H1 (cell line): ENCODE data around the gene NET1. TPM values are rescaled to one million over a fixed set of nuclear protein-coding genes. Genes with fewer than 3 reads are reported as not detected.

Source experiments
- CTCF ChIA-PET: fragments of 300-600 bp; sonication (Branson Sonifier 250); formaldehyde crosslinking; loops from one replicate; lab custom pipeline; 2021; ENCODE audit not compliant: partially characterized antibody; lab: Charles Lee
- POLR2A ChIA-PET: fragments of 300-600 bp; sonication (Branson Sonifier 250); formaldehyde crosslinking; loops from one replicate; lab custom pipeline; 2021; ENCODE audit warnings: inconsistent platforms; ENCODE audit not compliant: partially characterized antibody; lab: Charles Lee
- DNase-seq, 2 experiments: peaks; one replicate each; pipeline versions ENCODE4 v3.0.0 to v3.0.0-alpha.2; 2010 to 2022; ENCODE audit warnings: low spot score in 2 of 2, low read depth in 1 of 2, mixed read lengths in 1 of 2
- FAIRE-seq: peaks from 2 replicates; lab custom pipeline; 2011; peaks lifted over from hg19 to GRCh38; lab: Jason Lieb, UNC
- H2AFZ ChIP-seq: 2 replicates; pipeline ENCODE4 v1.8.1; 2012; ENCODE audit warnings: low read length, inconsistent platforms
- H2AK5ac ChIP-seq: 2 replicates; pipeline ENCODE4 v1.6.1; 2013; ENCODE audit warnings: low read depth, low read length
- H2BK120ac ChIP-seq: replicated peaks from 2 replicates; pipeline ENCODE3; 2013; ENCODE audit warnings: low read depth, low read length, inconsistent platforms
- H2BK12ac ChIP-seq: 2 replicates; pipeline ENCODE4 v1.6.1; 2013; ENCODE audit warnings: low read depth, low read length
- H2BK15ac ChIP-seq: 2 replicates; pipeline ENCODE4 v1.6.1; 2013; ENCODE audit warnings: low read length
- H2BK20ac ChIP-seq: 2 replicates; pipeline ENCODE4 v1.6.1; 2013; ENCODE audit warnings: low read length
- H2BK5ac ChIP-seq: 2 replicates; pipeline ENCODE4 v1.6.1; 2013; ENCODE audit warnings: low read depth, low read length
- H3K14ac ChIP-seq: 2 replicates; pipeline ENCODE4 v1.6.1; 2013; ENCODE audit warnings: inconsistent platforms; ENCODE audit not compliant: insufficient read length
- H3K18ac ChIP-seq: 2 replicates; pipeline ENCODE4 v1.6.1; 2013; ENCODE audit warnings: low read length; ENCODE audit errors: extremely low read depth
- H3K23ac ChIP-seq: 2 replicates; pipeline ENCODE4 v1.6.1; 2013; ENCODE audit warnings: inconsistent platforms; ENCODE audit not compliant: insufficient read length
- H3K23me2 ChIP-seq: 2 replicates; pipeline ENCODE4 v1.6.1; 2013; ENCODE audit warnings: low read depth, low read length
- H3K27ac ChIP-seq: 2 replicates; pipeline ENCODE4 v1.6.1; 2011; ENCODE audit warnings: low read depth, low read length, inconsistent platforms
- H3K27me3 ChIP-seq, 4 experiments: replicated peaks in 1 of 4; 1 replicate in 1 of 4; 2 replicates in 3 of 4; pipeline versions ENCODE4 v1.6.1 to v1.8.1; 2011 to 2013; ENCODE audit warnings: low read length in 3 of 4, mild to moderate bottlenecking in 3 of 4, inconsistent platforms in 2 of 4, mixed read lengths in 2 of 4, moderate library complexity in 1 of 4; ENCODE audit not compliant: control insufficient read depth in 3 of 4, insufficient read depth in 3 of 4; ENCODE audit errors: extremely low read depth in 1 of 4
- H3K36me3 ChIP-seq, 4 experiments: 2 replicates each; pipeline versions ENCODE4 v1.6.1 to v1.8.1; 2011 to 2013; ENCODE audit warnings: mild to moderate bottlenecking in 4 of 4, low read length in 3 of 4, moderate library complexity in 2 of 4, control low read depth in 1 of 4, inconsistent platforms in 1 of 4; ENCODE audit not compliant: insufficient read depth in 4 of 4, control insufficient read depth in 2 of 4
- H3K4ac ChIP-seq: replicated peaks from 2 replicates; pipeline ENCODE3; 2013; ENCODE audit warnings: low read length, low read depth, mixed read lengths, inconsistent platforms; ENCODE audit not compliant: insufficient read length
- H3K4me1 ChIP-seq, 4 experiments: replicated peaks in 1 of 4; 1 replicate in 1 of 4; 2 replicates in 3 of 4; pipeline versions ENCODE4 v1.6.1 to v1.8.1; 2011 to 2013; ENCODE audit warnings: low read length in 3 of 4, inconsistent platforms in 2 of 4, mixed read lengths in 1 of 4; ENCODE audit not compliant: insufficient read depth in 4 of 4, control insufficient read depth in 3 of 4
- H3K4me2 ChIP-seq, 2 experiments: 2 replicates each; pipeline versions ENCODE4 v1.6.1 to v1.8.1; 2011 to 2013; ENCODE audit warnings: low read depth in 2 of 2, low read length in 2 of 2, control low read depth in 1 of 2, inconsistent platforms in 1 of 2, mild to moderate bottlenecking in 1 of 2; ENCODE audit not compliant: insufficient read depth in 1 of 2
- H3K4me3 ChIP-seq, 4 experiments: fragments of 200-600, 300-600 bp in 1 of 4; sonication (generic), shearing (Covaris generic), sonication (Bioruptor Twin) in 1 of 4; 2 replicates each; pipeline versions ENCODE4 v1.5.1 to v1.8.1; 2011 to 2016; ENCODE audit warnings: low read length in 4 of 4, low read depth in 3 of 4, control low read depth in 2 of 4, inconsistent platforms in 2 of 4, mild to moderate bottlenecking in 2 of 4, mixed read lengths in 1 of 4, moderate library complexity in 1 of 4; ENCODE audit not compliant: insufficient read depth in 2 of 4; ENCODE audit errors: extremely low read depth in 1 of 4
- H3K56ac ChIP-seq: replicated peaks from 2 replicates; pipeline ENCODE3; 2013; ENCODE audit warnings: low read depth, mild to moderate bottlenecking, mixed read lengths, low read length, inconsistent platforms; ENCODE audit not compliant: insufficient read length
- H3K79me1 ChIP-seq: 2 replicates; pipeline ENCODE4 v1.6.1; 2013; ENCODE audit warnings: low read depth, low read length, control low read depth
- H3K79me2 ChIP-seq, 2 experiments: 2 replicates each; pipeline versions ENCODE4 v1.6.1 to v1.8.1; 2012 to 2013; ENCODE audit warnings: low read length in 2 of 2, mild to moderate bottlenecking in 2 of 2, inconsistent platforms in 1 of 2; ENCODE audit not compliant: insufficient read depth in 2 of 2, control insufficient read depth in 1 of 2
- H3K9ac ChIP-seq, 4 experiments: replicated peaks in 1 of 4; 1 replicate in 1 of 4; 2 replicates in 3 of 4; pipeline versions ENCODE4 v1.6.1 to v1.8.1; 2011 to 2013; ENCODE audit warnings: low read depth in 3 of 4, low read length in 3 of 4, control low read depth in 2 of 4, mild to moderate bottlenecking in 2 of 4, moderate library complexity in 2 of 4, inconsistent platforms in 1 of 4; ENCODE audit errors: extremely low read depth in 1 of 4
- H3K9me3 ChIP-seq, 2 experiments: 2 replicates each; pipeline versions ENCODE4 v1.6.1 to v1.8.1; 2012 to 2013; ENCODE audit warnings: mild to moderate bottlenecking in 2 of 2, moderate library complexity in 2 of 2, control low read depth in 1 of 2, inconsistent platforms in 1 of 2, low read depth in 1 of 2, low read length in 1 of 2, mixed read lengths in 1 of 2; ENCODE audit not compliant: insufficient read depth in 2 of 2
- H4K20me1 ChIP-seq, 2 experiments: replicated peaks in 1 of 2; 2 replicates each; pipeline versions ENCODE3 to v1.8.1; 2011 to 2013; ENCODE audit warnings: inconsistent platforms in 2 of 2, low read length in 2 of 2, mild to moderate bottlenecking in 1 of 2; ENCODE audit not compliant: insufficient read depth in 2 of 2, control insufficient read depth in 1 of 2
- H4K5ac ChIP-seq: 2 replicates; pipeline ENCODE4 v1.6.1; 2013; ENCODE audit warnings: low read length, low read depth, mixed read lengths, inconsistent platforms; ENCODE audit not compliant: insufficient read length
- H4K8ac ChIP-seq: 2 replicates; pipeline ENCODE4 v1.8.0; 2013; ENCODE audit warnings: mild to moderate bottlenecking, moderate library complexity, low read length, inconsistent platforms; ENCODE audit not compliant: insufficient read depth; ENCODE audit errors: extremely low read depth
- H4K91ac ChIP-seq: replicated peaks from 2 replicates; pipeline ENCODE3; 2013; ENCODE audit warnings: low read length, mixed read lengths, inconsistent platforms; ENCODE audit not compliant: insufficient read length
- ASH2L ChIP-seq: fragments of 200-600, 300-600 bp; sonication (generic); IDR thresholded peaks from one replicate; pipeline ENCODE4 v1.7.1; 2017; ENCODE audit warnings: low read length
- BCL11A ChIP-seq, 2 experiments: IDR thresholded peaks; one replicate each; pipeline ENCODE4 v1.6.1; 2011; ENCODE audit warnings: low read depth in 2 of 2, low read length in 2 of 2, mild to moderate bottlenecking in 2 of 2
- BRCA1 ChIP-seq: IDR thresholded peaks from 2 replicates; pipeline ENCODE4 v1.6.1; 2012; ENCODE audit warnings: low read depth, low read length, improper control_type of control experiment
- CHD1 ChIP-seq: IDR thresholded peaks from 2 replicates; pipeline ENCODE4 v1.6.1; 2012; ENCODE audit warnings: low read depth, low read length, improper control_type of control experiment
- CREB1 ChIP-seq: IDR thresholded peaks from 2 replicates; pipeline ENCODE4 v1.6.1; 2012; ENCODE audit warnings: inconsistent platforms
- HDAC2 ChIP-seq, 2 experiments: fragments of 300-600 bp in 1 of 2; sonication (generic) in 1 of 2; IDR thresholded peaks; 2 replicates each; pipeline ENCODE4 v1.6.1; 2011 to 2012; ENCODE audit warnings: low read depth in 2 of 2, low read length in 2 of 2, mild to moderate bottlenecking in 2 of 2, moderate library complexity in 2 of 2, borderline replicate concordance in 1 of 2, inconsistent platforms in 1 of 2
- KDM4A ChIP-seq: IDR thresholded peaks from one replicate; pipeline ENCODE4 v1.7.1; 2012; ENCODE audit warnings: low read depth, mild to moderate bottlenecking, moderate library complexity, low read length, inconsistent platforms; ENCODE audit not compliant: severe bottlenecking
- MAX ChIP-seq: IDR thresholded peaks from 2 replicates; pipeline ENCODE4 v1.6.1; 2012; ENCODE audit warnings: inconsistent platforms
- POLR2AphosphoS5 ChIP-seq: IDR thresholded peaks from 2 replicates; pipeline ENCODE4 v1.6.1; 2011; ENCODE audit warnings: low read depth, low read length
- SUZ12 ChIP-seq: fragments of 200-600 bp; sonication (generic); IDR thresholded peaks from 2 replicates; pipeline ENCODE4 v1.6.1; 2012; ENCODE audit warnings: mild to moderate bottlenecking, inconsistent platforms, low read length, moderate library complexity, mixed read lengths
- WGBS, 2 experiments: shearing (Covaris generic) in 1 of 2; methylation state at CpG; one replicate each; pipeline versions ENCODE4 v1.1.6 to v1.1.7; 2013 to 2015; ENCODE audit warnings: low lambda C conversion rate in 2 of 2, mixed read lengths in 2 of 2, inconsistent platforms in 1 of 2, low coverage in 1 of 2, missing lambda C conversion rate in 1 of 2; ENCODE audit not compliant: insufficient replicate concordance in 2 of 2, insufficient coverage in 1 of 2, insufficient read length in 1 of 2; ENCODE audit errors: extremely low coverage in 1 of 2, missing lambda C conversion rate in 1 of 2; 5-methylcytosine and 5-hydroxymethylcytosine counted together
- polyA plus RNA-seq, 7 experiments: library from polyadenylated mRNA; depleted of rRNA in 3 of 7; stranded (reverse) in 5 of 7; unstranded in 2 of 7; fragments of >200 nt in 5 of 7; fragments of 200-250 nt in 2 of 7; gene quantifications; 1 replicate in 5 of 7; 2 replicates in 1 of 7; 4 replicates in 1 of 7; pipeline versions ENCODE4 v1.2.1 to v1.2.3, GENCODE V29; 2011 to 2013; ENCODE audit warnings: missing spikeins in 2 of 7, mixed read lengths in 2 of 7
- total RNA-seq: library from RNA; stranded (reverse); fragmentation: NEBNext Ultra II Directional; extraction: Animal tissue kit (Norgen Biotek cat#: 25700); gene quantifications from 2 replicates; pipeline ENCODE4 v1.2.1, GENCODE V29; 2021

The NET1 gene
- total and polyA plus RNA-seq, 2 of the 8 experiments (the other 6 are each of a cell fraction or from before 2014, with no cell fraction given): 21.5 to 117 TPM

DNA sequence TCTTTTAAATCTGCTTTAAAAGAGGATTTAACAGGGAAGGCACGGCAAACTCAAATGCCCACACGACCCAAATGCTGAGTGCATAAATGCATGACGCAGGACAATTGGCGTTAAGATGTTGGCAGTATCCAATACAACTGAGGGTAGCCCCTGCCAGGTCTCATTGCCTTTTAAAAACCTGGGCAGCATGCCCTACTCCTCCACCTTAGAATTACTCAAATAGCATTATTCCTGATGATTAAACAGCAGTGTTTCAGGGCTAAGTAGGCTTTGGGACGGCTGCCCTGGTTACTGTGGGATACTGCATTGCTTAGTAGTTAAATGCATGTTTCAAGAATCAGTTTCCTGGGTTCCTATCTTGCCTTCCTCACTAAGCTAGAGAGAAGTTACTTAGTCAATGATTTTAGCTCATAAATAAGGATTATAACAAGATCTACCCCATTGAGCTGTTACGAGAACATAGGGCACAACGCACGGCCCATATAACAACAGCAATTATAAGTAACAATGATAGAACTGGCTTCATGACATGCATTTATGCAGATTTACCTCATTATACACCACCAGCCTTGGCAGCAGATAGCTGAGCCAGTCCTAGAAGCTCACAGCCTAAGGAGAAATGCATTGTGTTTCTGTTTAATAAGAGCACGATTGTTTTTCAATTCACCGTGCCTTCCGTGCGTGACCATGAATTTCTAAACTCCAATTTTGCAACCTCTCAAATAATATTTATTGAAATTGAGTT is 15.6 kb upstream of the NET1 start:
- Histone ChIP-seq H3K79me1 (no peaks in the 10 kb centered on the region), H4K20me1 (no peaks in the 10 kb centered on the region), H2BK15ac (no peak overlapping the region), H3K23ac (no peak overlapping the region), H3K36me3 (no peaks in the 10 kb centered on the region), H3K23me2 (no peaks in the 10 kb centered on the region), H2AK5ac (no peak overlapping the region), H4K8ac (no peak overlapping the region), H3K27ac (no peak overlapping the region), H3K79me2 (no peaks in the 10 kb centered on the region), H3K56ac (no peak overlapping the region), H3K27me3 (no peaks in the 10 kb centered on the region)
- 91% methylated on average over 12 of the region's 12 CpGs; no CpG with 5 or more reads in 1 of the 2 experiments for WGBS, 2 experiments
- FAIRE-seq: no peak
- ChIA-PET POLR2A (no interaction called here), CTCF (interaction anchor here (0.6 to 1.7 kb wide), 3 partner anchors 13 to 854 kb away, joined by 3 to 5 read pairs (median 5); no protein-coding TSS in a partner anchor)
- TF ChIP-seq ASH2L: no peak
- no peak for TF ChIP-seq BCL11A (IDR thresholded peaks at IDR 0.05; ENCODE audit: low read depth in 2 of 2, low read length in 2 of 2)
- TF ChIP-seq KDM4A: no peak
- TF ChIP-seq SUZ12: no peak
- no peak for TF ChIP-seq MAX
- TF ChIP-seq CHD1: no peak
- TF ChIP-seq CREB1: no peak
- no peak for TF ChIP-seq HDAC2 (IDR thresholded peaks at IDR 0.05; ENCODE audit: borderline replicate concordance in 1 of 2, low read depth in 2 of 2, low read length in 2 of 2)
- no peak for TF ChIP-seq POLR2AphosphoS5
- no peak for TF ChIP-seq BRCA1
- TF ChIP-seq, all 59 proteins: peak for 0
- peaks cover 0 to 3% (median 0%) of the 10 kb centered on the region in 4 experiments; a peak in 1 of 7 replicates for H3K4me1 ChIP-seq
- H3K4ac ChIP-seq: no peak overlapping the region
- H2BK5ac ChIP-seq: no peak overlapping the region
- no peak overlapping the region for H2BK12ac ChIP-seq
- H2BK20ac ChIP-seq: no peak overlapping the region
- H3K4me2 ChIP-seq: no peak overlapping the region
- no peak overlapping the region for H3K9ac ChIP-seq
- no peak for DNase-seq
- no peak overlapping the region for H2AFZ ChIP-seq
- no peak overlapping the region for H3K14ac ChIP-seq
- H3K4me3 ChIP-seq: no peak overlapping the region
- no peak overlapping the region for H3K18ac ChIP-seq
- no peak overlapping the region for H2BK120ac ChIP-seq
- H4K91ac ChIP-seq: no peak overlapping the region
- H4K5ac ChIP-seq: no peak overlapping the region
- peaks cover 5 to 14% of the 10 kb centered on the region in 2 experiments; a peak in 3 of 4 replicates for H3K9me3 ChIP-seq
